KG1 (cell line): Measurements from ENCODE around the gene GKN1.
A peak's percentile ranks its signal among the peaks of the same experiment; 100 is the strongest.
"Not testable (repeated sequence)": the region's sequence is repeated elsewhere in the genome, so short reads cannot be mapped to it uniquely, and the experiment has no call there.

Experiments
- DNase-seq: peaks from one replicate; lab custom pipeline; 2025; lab: John Stamatoyannopoulos, UW

Gene GKN1

GRCh38 chr2:68974251-68974650, at the start of gene GKN1:
Gene GKN1 (plus strand): TSS chr2:68974636. CDS start chr2:68974678, 42 bp downstream.
- DNase-seq, result no peak

GRCh38 chr2:68925295-68925896, 49.0 kb upstream of the GKN1 start:
- no peak for DNase-seq

- DNase-seq, result no peak
These were observed 47.6 kb upstream of the GKN1 start for GRCh38 chr2:68926796-68927195.

GRCh38 chr2:68931149-68931711, 43.2 kb upstream of the GKN1 start:
- DNase-seq, result no peak

- DNase-seq, result no peak
These were observed 42.6 kb upstream of the GKN1 start for GRCh38 chr2:68931799-68932198.

GRCh38 chr2:68932402-68932801, 42.0 kb upstream of the GKN1 start:
- no peak for DNase-seq

- DNase-seq, result no peak
These were observed 40.4 kb upstream of the GKN1 start for GRCh38 chr2:68934021-68934420.

- DNase-seq, result no peak
These were observed 39.0 kb upstream of the GKN1 start for GRCh38 chr2:68935471-68935870.

GRCh38 chr2:68936427-68936826, 38.0 kb upstream of the GKN1 start:
- DNase-seq, result no peak

GRCh38 chr2:68936889-68937288, 37.5 kb upstream of the GKN1 start:
- no peak for DNase-seq

GRCh38 chr2:68937346-68938055, 36.9 kb upstream of the GKN1 start:
- no peak for DNase-seq

- DNase-seq, result no peak
These were observed 35.5 kb upstream of the GKN1 start for GRCh38 chr2:68938938-68939337.

- no peak for DNase-seq
These were observed 34.5 kb upstream of the GKN1 start for GRCh38 chr2:68939962-68940361.

- no peak for DNase-seq
These were observed 34.1 kb upstream of the GKN1 start for GRCh38 chr2:68940369-68940768.

- DNase-seq, result no peak
These were observed 31.6 kb upstream of the GKN1 start for GRCh38 chr2:68942827-68943226.

GRCh38 chr2:68943581-68944568, 30.6 kb upstream of the GKN1 start:
- DNase-seq, result peak; percentile 53

GRCh38 chr2:68946117-68946516, 28.3 kb upstream of the GKN1 start:
- no peak for DNase-seq

GRCh38 chr2:68948710-68949109, 25.7 kb upstream of the GKN1 start:
- no peak for DNase-seq

GRCh38 chr2:68951899-68952298, 22.5 kb upstream of the GKN1 start:
- no peak for DNase-seq

- DNase-seq, result no peak
These were observed 21.4 kb upstream of the GKN1 start, which contains the start of gene GKN2 for GRCh38 chr2:68952887-68953521. Gene GKN2 (minus strand): TSS chr2:68952893. CDS start chr2:68952861, 32 bp downstream.

GRCh38 chr2:68955432-68955831, 19.0 kb upstream of the GKN1 start:
- DNase-seq, result not testable (repeated sequence)

- DNase-seq, result no peak
These were observed 15.4 kb upstream of the GKN1 start for GRCh38 chr2:68959001-68959400.
